GM19239 (cell line): ENCODE data around the gene TAPT1.
A peak's percentile ranks its signal among the peaks of the same experiment; 100 is the strongest.

Experiments used
- DNase-seq: peaks from one replicate; pipeline ENCODE4 v3.0.0; 2011; ENCODE audit warnings: low spot score; ENCODE audit not compliant: insufficient read length
- FAIRE-seq: peaks from 2 replicates; lab custom pipeline; 2011; peaks lifted over from hg19 to GRCh38; lab: Jason Lieb, UNC

TAPT1 gene

DNA sequence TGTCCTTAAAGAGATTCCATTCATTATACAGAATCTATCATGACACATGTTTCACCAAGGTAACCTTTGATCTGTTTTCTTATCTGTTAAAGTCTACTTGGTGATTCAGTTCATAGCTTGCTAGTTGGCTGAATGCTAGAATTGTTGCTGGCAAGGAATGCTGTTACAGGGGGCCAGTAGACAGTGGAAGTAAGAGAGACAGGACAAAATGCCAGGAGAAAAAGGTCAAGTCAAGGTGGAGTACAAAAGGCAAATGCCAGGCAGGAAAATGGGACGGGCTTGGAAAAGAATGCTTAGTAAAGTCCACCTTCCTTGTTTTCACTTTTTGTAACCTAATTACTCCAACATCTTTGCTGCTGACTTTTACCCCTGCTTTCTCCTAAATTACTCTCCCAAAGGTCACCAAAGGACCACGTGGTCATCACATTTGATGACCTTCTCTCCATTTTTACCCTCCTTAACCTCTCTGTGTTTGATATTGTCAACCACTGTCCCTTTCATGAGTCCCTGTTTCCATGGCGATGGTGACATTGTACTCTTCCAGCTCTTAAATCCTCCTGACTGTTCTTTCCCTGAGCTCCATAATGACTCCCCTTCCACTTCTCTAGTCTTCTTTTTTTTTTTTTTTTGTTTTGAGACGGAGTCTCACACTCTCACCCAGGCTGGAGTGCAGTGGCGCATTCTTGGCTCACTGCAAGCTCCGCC, 24.5 kb upstream of the TAPT1 start:
- FAIRE-seq = no peak
- DNase-seq = no peak

GRCh38 chr4:16248605-16249004, 22.3 kb upstream of the TAPT1 start:
- FAIRE-seq (no peak), DNase-seq (no peak)

DNA sequence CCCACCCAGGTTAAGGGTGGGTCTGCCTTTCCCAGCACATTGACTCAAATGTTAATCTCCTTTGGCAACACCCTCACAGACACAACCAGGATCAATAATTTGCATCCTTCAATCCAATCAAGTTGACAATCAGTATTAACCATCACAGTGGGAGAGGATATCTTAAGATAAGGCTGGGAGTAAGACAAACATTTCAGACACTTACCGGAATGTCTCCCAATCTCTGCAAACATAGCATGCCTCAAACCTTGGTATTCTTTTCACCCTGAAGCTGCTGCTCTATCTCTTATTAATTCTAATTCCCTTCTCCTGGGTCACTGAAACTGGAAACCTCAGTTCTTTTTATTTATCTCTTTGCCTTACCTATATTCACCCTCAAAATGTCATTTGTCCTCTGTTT, 19.0 kb upstream of the TAPT1 start:
- DNase-seq = no peak
- no peak for FAIRE-seq

- FAIRE-seq (peak; percentile 4), DNase-seq (no peak)
Measured at GRCh38 chr4:16243285-16243684, 17.0 kb upstream of the TAPT1 start.

DNA sequence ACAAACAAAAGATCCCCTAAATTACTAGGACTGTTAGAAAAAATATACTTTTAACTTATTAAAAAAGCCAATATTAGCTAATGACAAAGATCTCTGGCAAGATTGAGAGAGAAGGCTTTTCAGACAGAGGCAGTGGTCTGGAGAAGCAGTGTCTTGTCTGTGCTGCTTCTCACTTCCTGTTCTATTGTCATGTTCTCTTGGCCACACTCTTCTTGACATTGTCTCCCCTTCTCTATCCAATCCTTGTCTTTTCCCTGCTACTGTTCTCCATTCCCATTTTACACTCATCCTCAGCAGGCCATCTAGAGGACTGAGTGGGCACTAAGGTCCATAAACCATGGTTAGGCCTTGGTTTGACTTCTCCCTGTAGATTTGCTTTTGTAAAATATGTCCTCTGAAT, 14.0 kb upstream of the TAPT1 start:
- FAIRE-seq = no peak
- no peak for DNase-seq

DNA sequence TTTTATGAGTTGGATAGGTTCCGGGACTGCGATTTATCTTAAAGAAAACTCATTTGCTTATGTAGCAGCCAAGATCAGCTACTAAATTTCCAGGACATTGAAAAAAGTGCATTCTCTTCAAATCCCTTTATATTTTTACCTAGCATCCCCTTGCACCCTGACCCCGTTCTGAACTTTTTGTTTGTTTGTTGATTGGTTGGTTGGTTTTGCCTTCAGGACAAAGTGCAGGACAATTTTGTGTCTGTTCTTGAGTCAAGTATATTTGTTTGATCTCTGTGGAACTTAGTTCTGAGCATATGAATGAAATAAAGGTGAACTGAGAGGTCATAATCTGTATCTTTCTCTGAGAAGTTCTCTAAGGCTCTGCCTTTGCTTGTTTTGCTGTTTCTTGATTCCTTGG, 12.8 kb upstream of the TAPT1 start:
- DNase-seq = no peak
- no peak for FAIRE-seq

GRCh38 chr4:16238327-16238726, 12.1 kb upstream of the TAPT1 start:
- FAIRE-seq (no peak), DNase-seq (no peak)

DNA sequence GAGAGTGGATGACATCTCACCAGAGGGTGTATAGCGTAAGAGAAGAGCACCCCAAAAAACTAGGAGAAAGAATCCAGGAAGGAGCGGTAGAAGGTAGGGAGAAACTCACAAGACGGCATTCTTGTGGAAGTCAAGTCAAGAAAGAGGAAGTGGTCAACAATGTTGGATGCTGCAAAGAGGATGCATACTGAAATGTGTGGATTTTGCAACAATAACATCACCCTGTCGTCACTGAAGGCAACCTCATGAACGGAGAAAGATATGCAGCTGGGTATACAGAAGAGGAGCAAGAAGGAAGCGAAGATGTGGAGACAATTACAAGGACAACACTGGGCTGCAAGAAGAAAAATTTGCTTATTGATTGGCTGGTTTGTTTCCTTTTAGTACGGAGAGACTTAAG, 11.4 kb upstream of the TAPT1 start:
- FAIRE-seq (no peak), DNase-seq (no peak)

DNA sequence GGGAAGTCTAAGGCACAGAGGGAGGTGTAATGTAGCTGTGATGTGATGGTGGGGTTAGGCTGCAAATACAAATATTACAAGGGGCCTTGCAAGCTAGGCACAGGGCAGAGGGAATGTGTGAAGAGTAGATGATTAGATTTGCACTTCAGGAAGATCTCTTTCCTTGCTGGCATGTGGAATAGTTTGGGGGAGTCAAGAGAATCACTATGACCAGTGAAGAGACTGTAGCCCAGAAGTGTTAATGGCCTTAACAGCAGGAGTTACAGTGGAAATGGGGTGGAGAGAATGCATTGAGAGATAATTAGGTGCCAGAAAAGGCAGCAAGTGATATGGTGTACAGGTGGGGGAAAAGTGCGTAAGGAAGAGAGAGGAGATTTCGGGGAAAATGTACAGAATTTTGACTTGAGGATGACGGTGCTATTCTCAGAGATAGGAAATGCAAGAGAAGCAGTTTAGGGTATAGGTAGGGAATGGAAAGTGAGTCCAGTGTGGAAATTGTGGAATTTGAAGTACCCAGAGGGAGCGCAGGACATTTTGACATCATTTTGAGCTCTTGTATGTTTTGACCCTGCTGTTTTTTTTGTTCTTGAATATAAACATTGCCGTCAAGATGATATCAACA, 10.2 kb upstream of the TAPT1 start:
- DNase-seq (no peak), FAIRE-seq (no peak)

DNA sequence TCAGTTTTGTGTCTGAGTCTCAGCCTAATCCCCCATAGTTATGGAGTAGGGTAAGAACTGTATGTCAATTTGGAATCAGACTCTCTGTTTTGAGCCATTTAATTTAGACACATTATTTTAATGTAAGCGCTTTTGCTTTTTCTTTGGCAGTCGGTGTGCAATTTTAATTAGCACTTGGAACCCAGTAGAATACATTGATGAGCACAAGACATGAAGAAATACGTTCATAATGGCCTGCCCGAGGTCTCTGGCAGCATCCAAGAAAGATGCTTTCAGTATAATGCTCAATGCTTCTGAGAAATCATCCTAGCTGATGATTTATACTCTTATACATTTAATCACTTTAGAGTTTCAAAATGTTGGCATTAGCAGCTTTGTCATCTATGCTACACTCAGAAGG, 8.9 kb upstream of the TAPT1 start:
- no peak for FAIRE-seq
- no peak for DNase-seq

DNA sequence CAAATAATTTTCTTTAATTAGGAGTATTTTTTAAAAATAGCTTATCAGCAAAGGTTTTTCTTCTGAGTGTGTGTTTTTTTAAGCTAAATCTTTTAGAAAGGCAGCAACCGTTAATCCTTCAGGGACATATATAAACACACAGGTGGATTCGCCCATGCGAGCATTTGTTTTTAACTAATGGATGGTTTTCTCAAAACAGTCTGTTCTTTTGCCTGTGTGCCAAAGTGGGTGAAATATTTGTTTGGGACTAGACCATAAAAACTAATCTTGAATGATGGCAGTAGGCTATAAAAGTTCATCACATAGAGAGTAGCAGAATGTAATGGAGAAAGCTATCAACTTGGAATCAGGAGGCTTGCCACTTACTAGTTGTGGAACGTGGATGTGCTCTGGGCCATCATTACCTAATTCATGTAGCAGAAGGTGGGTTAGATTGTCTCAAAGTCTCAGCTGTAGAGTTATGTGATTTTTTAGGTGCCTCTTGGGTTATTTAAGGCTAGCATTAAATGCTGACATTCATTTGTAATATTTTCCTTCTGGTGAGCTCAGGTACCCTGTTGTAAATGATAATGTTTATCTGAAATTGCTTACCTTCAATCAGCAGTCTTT, 7.4 kb upstream of the TAPT1 start:
- DNase-seq (no peak), FAIRE-seq (no peak)

- DNase-seq (no peak), FAIRE-seq (peak; percentile 58)
Measured at GRCh38 chr4:16231570-16232245, 5.4 kb upstream of the TAPT1 start.

DNA sequence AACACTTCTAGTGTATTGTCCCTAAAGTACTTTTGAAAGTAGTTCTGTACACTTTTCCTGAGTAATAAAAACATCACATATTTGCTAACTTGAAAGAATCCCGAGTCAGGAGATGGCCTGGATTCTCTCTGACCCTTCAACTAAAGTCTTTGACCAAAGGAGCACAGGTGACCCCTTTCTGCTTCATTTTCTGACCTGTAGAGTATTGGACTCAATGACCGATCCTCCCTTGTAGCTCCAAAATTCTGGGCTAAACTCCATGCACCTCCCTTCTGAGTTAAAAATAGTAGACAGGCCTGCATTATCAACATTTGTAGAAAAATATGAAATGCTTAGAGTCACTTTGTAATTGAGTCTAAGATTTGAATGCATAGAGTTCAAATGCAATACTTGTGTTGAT, 4.0 kb upstream of the TAPT1 start:
- FAIRE-seq = no peak
- no peak for DNase-seq

- no peak for FAIRE-seq
Measured at GRCh38 chr4:16229604-16230003, 3.3 kb upstream of the TAPT1 start.

DNA sequence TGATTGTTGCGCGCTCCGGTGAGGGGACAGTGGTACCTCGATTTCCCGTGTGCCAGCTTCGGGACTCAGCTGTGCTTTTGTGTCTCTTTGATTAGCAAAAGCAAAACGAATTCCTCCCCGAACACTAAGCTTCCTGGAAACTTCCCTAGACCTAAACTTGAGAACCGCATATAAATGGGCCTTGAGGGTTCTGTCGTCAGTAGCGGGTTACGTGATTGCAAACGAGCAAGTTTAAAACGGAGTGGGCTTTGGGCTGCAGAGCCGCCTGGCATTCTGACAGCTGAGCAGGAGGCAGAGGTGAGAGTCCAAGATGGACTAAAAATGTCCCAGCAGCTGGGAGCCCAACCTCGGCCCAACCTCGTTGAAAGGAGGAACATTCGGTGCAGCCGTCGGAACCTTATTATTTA, 1.2 kb upstream of the TAPT1 start:
- no peak for DNase-seq
- no peak for FAIRE-seq

More at GRCh38 chr4:16229604-16230003, 3.3 kb upstream of the TAPT1 start:
- no peak for DNase-seq

DNA sequence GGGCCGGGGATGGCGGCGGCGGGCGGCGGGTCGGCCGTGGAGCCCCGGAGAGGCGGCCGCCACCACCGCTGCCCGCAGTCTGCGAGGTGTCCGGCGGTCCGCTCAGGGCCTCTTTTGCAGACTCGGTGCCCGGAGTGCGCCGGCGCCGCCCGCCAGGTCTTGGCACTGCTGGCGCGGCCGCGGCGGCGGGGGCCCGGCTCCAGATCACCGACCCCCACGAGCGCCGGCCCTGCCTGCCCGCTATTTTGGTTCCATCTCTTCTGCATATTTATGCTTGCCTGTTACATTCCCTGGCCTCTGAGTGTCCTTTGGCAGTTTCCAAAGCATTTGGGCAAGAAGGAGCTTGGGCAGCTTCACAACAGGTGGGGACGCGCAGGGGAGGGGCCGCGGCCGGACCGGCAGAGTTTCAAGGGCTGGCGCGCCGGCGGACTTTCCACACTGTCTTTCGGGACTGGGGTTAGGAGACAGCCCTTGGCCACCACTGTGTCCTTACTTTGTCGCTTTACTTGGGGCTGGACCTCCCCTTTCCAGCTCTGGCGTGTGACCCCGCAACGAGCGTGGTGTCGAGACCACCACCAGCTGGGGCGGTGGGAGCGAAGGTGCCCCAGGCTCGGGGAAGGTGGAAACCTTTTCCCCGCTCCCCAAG, 668 bp upstream of the TAPT1 start:
- FAIRE-seq (peak; percentile 63), DNase-seq (no peak)

DNA sequence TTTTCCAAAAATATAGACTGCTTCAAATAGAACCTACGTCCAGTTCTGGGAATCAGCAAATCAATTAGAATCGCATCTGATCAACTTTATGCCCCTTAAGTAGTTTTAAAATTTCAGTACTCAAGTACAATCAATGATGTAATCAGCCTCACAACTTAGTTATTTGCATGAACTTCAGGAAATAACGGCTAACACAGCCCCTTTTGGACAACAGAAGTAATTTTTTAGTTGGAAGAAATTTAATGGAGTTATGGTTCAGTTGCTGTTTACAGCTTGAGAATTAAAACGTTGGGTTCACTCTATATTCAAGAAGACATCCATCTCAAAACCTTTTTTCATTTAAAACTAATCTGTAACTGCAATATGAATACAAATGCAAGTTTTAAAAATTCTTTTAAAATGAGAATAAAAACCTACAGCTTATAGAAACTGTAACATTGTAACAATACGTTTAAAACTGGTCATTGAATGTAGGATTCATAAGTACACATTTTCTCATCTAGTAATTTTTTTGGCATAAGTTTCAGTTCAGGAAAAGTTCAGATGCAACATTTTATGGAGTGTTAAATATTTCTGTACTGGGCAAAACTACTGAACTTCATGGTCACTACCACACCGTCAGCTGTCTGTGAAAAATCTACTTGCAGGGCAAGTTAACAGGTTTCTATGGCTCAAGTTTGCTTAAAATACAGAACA, 956 bp downstream of the TAPT1 start:
- DNase-seq = no peak

GRCh38 chr4:16224264-16225166, 1.8 kb downstream of the TAPT1 start:
- FAIRE-seq = no peak
- DNase-seq = no peak

More for the DNA sequence above, 956 bp downstream of the TAPT1 start:
- FAIRE-seq = peak; percentile 81

- no peak for FAIRE-seq
- no peak for DNase-seq
Measured at GRCh38 chr4:16222957-16223527, 3.2 kb downstream of the TAPT1 start.
